ELF-1 (cell line): ENCODE data around the gene PHYKPL.

Experiments used
- DNase-seq: peaks from one replicate; pipeline ENCODE4 v3.0.0-alpha.2; 2016; ENCODE audit warnings: low read depth, low spot score

The PHYKPL gene

GRCh38 chr5:178223828-178224335, 8.7 kb downstream of the PHYKPL start:
- DNase-seq: peak; percentile 92

- no peak for DNase-seq
Observed at GRCh38 chr5:178223196-178223773, 9.3 kb downstream of the PHYKPL start.

GRCh38 chr5:178222292-178222691, 10.3 kb downstream of the PHYKPL start:
- DNase-seq: no peak

- no peak for DNase-seq
Observed at GRCh38 chr5:178221853-178222252, 10.7 kb downstream of the PHYKPL start.

GRCh38 chr5:178221282-178221681, 11.3 kb downstream of the PHYKPL start:
- DNase-seq: no peak

- DNase-seq: no peak
Observed at GRCh38 chr5:178218827-178219226, 13.8 kb downstream of the PHYKPL start.

GRCh38 chr5:178218237-178218776, 14.3 kb downstream of the PHYKPL start:
- DNase-seq: no peak

GRCh38 chr5:178216779-178217178, 15.8 kb downstream of the PHYKPL start:
- no peak for DNase-seq

GRCh38 chr5:178216088-178216534, 16.5 kb downstream of the PHYKPL start:
- no peak for DNase-seq

GRCh38 chr5:178215280-178216002, 17.2 kb downstream of the PHYKPL start:
- DNase-seq: no peak

- DNase-seq: no peak
Observed at GRCh38 chr5:178214160-178214803, 18.3 kb downstream of the PHYKPL start.

- DNase-seq: peak; percentile 48
Observed at GRCh38 chr5:178213748-178214151, 18.9 kb downstream of the PHYKPL start.

- no peak for DNase-seq
Observed at GRCh38 chr5:178213003-178213461, 19.6 kb downstream of the PHYKPL start.

- peak; percentile 38 for DNase-seq
Observed at GRCh38 chr5:178212241-178213002, 20.2 kb downstream of the PHYKPL start.

- DNase-seq: no peak
Observed at GRCh38 chr5:178211095-178212048, 21.2 kb downstream of the PHYKPL start.

- no peak for DNase-seq
Observed at GRCh38 chr5:178210686-178211085, 21.9 kb downstream of the PHYKPL start.

- no peak for DNase-seq
Observed at GRCh38 chr5:178210073-178210535, 22.5 kb downstream of the PHYKPL start.

- DNase-seq: peak; percentile 4
Observed at GRCh38 chr5:178209334-178210072, 23.1 kb downstream of the PHYKPL start.

GRCh38 chr5:178208540-178209227, 23.9 kb downstream of the PHYKPL start:
- DNase-seq: no peak
